Neuron (in vitro differentiated cells): Measurements from ENCODE around the gene DUSP22.

Source experiments
- H2AFZ ChIP-seq: one replicate; pipeline ENCODE4 v1.6.1; 2013; ENCODE audit warnings: low read depth, mild to moderate bottlenecking, inconsistent platforms, low read length, moderate library complexity
- H3K27me3 ChIP-seq: one replicate; pipeline ENCODE4 v1.6.1; 2013; ENCODE audit warnings: low read length; ENCODE audit not compliant: insufficient read depth
- H3K36me3 ChIP-seq: one replicate; pipeline ENCODE4 v1.6.1; 2013; ENCODE audit warnings: low read length; ENCODE audit not compliant: insufficient read depth
- H3K4me1 ChIP-seq: one replicate; pipeline ENCODE4 v1.6.1; 2013; ENCODE audit warnings: low read length; ENCODE audit not compliant: insufficient read depth
- H3K4me3 ChIP-seq: 2 replicates; pipeline ENCODE4 v1.5.1; 2013; ENCODE audit warnings: mild to moderate bottlenecking, low read length, moderate library complexity
- H3K9me3 ChIP-seq: one replicate; pipeline ENCODE4 v1.6.1; 2013; ENCODE audit warnings: low read length

The DUSP22 gene

GRCh38 chr6:395432-396125 lies 103.3 kb downstream of the DUSP22 start:
- no peaks in the 10 kb centered on the region for H3K36me3 ChIP-seq
- no peak overlapping the region for H2AFZ ChIP-seq
- H3K4me3 ChIP-seq = no peak overlapping the region
- H3K27me3 ChIP-seq = peaks cover 79% of the 10 kb centered on the region
- H3K9me3 ChIP-seq = no peaks in the 10 kb centered on the region
- peaks cover 3% of the 10 kb centered on the region for H3K4me1 ChIP-seq

DNA sequence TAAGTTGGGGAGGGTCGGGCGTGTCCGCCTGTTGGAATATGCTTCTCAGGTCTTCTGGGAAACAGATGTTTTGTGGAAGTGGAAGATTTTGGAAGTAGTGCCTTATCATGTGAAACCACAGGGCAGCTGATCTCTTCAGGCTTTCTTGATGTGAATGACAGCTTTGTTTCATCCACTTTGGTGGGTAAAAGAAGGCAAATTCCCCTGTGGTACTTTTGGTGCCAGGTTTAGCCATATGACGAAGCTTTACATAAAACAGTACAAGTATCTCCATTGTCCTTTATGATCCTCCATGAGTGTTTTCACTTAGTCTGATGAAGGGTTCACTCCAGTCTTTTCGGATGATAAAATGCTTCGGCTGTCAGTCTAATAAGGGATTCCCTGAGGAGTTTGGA lies 103.8 kb downstream of the DUSP22 start:
- Histone ChIP-seq H3K9me3 (no peaks in the 10 kb centered on the region), H3K36me3 (no peaks in the 10 kb centered on the region), H2AFZ (no peak overlapping the region), H3K4me1 (peaks cover 2% of the 10 kb centered on the region), H3K4me3 (no peak overlapping the region), H3K27me3 (peaks cover 74% of the 10 kb centered on the region)

GRCh38 chr6:397056-397455 lies 104.8 kb downstream of the DUSP22 start:
- no peaks in the 10 kb centered on the region for H3K36me3 ChIP-seq
- H2AFZ ChIP-seq = no peak overlapping the region
- H3K4me1 ChIP-seq = no peaks in the 10 kb centered on the region
- H3K27me3 ChIP-seq = peaks cover 66% of the 10 kb centered on the region
- H3K9me3 ChIP-seq = no peaks in the 10 kb centered on the region
- no peak overlapping the region for H3K4me3 ChIP-seq

- H3K36me3 ChIP-seq = no peaks in the 10 kb centered on the region
- H2AFZ ChIP-seq = no peak overlapping the region
- no peaks in the 10 kb centered on the region for H3K4me1 ChIP-seq
- peaks cover 60% of the 10 kb centered on the region for H3K27me3 ChIP-seq
- H3K9me3 ChIP-seq = no peaks in the 10 kb centered on the region
- H3K4me3 ChIP-seq = no peak overlapping the region
Measured at GRCh38 chr6:397604-398003, 105.3 kb downstream of the DUSP22 start.

DNA sequence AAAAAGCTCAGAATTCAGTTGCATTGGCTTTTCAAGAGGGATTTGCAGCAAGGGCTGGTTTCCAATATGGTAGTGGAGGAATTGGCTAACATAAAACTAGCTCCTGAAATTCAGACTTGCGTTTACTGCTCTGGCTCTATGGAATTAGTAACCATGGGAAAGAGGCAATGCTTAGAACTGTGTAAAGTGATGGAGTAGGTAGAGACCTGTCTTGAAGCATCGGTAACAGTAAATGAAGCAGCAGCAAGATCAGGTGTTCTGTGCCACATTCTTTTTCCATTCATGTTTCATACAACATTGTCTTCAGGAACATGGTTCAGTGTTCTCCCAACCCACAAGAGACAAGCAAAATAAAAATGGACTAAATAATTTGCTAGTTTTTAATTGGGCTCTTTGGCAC lies 105.8 kb downstream of the DUSP22 start:
- Histone ChIP-seq H3K9me3 (no peaks in the 10 kb centered on the region), H3K4me3 (no peak overlapping the region), H3K4me1 (no peaks in the 10 kb centered on the region), H3K36me3 (no peaks in the 10 kb centered on the region), H3K27me3 (peaks cover 56% of the 10 kb centered on the region), H2AFZ (no peak overlapping the region)

- Histone ChIP-seq H3K27me3 (peaks cover 51% of the 10 kb centered on the region), H3K36me3 (no peaks in the 10 kb centered on the region), H2AFZ (no peak overlapping the region), H3K4me3 (no peak overlapping the region), H3K9me3 (no peaks in the 10 kb centered on the region), H3K4me1 (no peaks in the 10 kb centered on the region)
Measured at GRCh38 chr6:398558-399078, 106.3 kb downstream of the DUSP22 start.

GRCh38 chr6:399785-400534 lies 107.7 kb downstream of the DUSP22 start:
- Histone ChIP-seq H3K4me1 (no peaks in the 10 kb centered on the region), H3K4me3 (no peak overlapping the region), H3K36me3 (no peaks in the 10 kb centered on the region), H2AFZ (no peak overlapping the region), H3K27me3 (peaks cover 37% of the 10 kb centered on the region), H3K9me3 (no peaks in the 10 kb centered on the region)

DNA sequence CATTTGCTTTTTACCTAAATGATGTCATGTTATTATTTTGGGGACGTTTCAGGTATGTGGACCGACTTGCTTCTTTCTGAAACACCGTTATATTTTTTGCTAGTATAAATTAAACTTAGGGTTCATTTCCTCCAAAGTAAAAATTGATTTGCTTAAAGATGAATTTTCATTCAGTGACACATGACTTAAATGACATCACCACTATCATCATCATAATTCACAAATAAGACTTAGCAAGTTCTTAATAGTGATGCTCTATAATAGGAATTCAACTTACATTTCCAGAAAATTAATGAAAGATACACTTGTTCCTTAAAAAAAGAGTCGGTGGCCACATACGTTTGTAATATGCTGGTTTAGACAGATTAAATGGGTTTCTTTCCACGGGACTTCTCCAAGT lies 108.5 kb downstream of the DUSP22 start:
- no peaks in the 10 kb centered on the region for H3K4me1 ChIP-seq
- no peaks in the 10 kb centered on the region for H3K36me3 ChIP-seq
- H3K9me3 ChIP-seq = no peaks in the 10 kb centered on the region
- H3K4me3 ChIP-seq = no peak overlapping the region
- peaks cover 29% of the 10 kb centered on the region for H3K27me3 ChIP-seq
- no peak overlapping the region for H2AFZ ChIP-seq
